SH-SY5Y (cell line): Measurements from ENCODE around the gene VTI1A.

Source experiments
- GATA2 ChIP-seq: IDR thresholded peaks from 2 replicates; pipeline ENCODE4 v1.6.1; 2011; ENCODE audit warnings: mild to moderate bottlenecking, low read depth, low read length
- GATA3 ChIP-seq: IDR thresholded peaks from 2 replicates; pipeline ENCODE4 v1.6.1; 2011; ENCODE audit warnings: low read depth, mild to moderate bottlenecking, low read length, moderate library complexity

VTI1A gene

GRCh38 chr10:112475575-112476218 is 28.7 kb downstream of the VTI1A start:
- TF ChIP-seq GATA2 (no peak), GATA3 (0 out of 2 replicates have a peak, but pooled peaks have one; percentile 35)

DNA sequence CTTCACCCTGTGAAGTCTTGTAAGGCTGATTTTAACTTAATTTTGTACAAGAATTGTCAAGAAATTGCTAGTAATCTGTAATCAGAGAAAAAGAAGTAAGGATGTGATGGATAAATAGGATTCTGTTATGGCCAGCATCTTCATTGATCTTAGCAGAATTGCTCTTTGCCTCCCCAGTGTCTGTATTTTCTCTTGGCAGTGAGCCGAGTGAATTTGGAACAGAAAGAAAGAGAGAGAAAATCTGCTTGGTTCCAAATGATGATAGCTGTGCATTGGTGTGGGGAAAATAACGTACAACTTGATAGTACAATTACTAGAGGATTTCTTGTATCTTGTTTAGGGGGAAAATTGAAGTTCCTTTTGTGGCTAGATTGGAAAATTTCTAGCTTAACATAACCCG is 34.6 kb downstream of the VTI1A start:
- TF ChIP-seq GATA2, result no peak

DNA sequence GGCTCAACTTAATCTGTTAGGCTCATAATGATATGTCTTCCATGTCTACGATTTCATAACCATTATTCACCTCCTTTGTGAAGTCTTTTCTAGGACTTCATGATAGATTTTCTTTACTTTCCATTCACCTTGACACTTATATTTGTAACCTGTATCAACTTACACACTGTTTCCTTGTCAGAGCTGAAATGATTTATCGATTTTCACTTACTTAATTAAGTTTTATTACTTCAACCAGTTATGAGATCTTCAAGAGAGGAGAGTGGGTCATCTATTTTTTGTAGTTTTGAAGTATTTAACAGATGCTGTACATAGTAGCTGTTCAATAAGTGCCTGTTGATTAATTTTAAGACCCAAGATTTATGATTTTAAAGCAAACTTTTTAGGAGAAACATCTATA is 37.4 kb downstream of the VTI1A start:
- no peak for TF ChIP-seq GATA3
- TF ChIP-seq GATA2, result no peak

- no peak for TF ChIP-seq GATA2
- no peak for TF ChIP-seq GATA3
These were observed 40.9 kb downstream of the VTI1A start for GRCh38 chr10:112487964-112488363.

DNA sequence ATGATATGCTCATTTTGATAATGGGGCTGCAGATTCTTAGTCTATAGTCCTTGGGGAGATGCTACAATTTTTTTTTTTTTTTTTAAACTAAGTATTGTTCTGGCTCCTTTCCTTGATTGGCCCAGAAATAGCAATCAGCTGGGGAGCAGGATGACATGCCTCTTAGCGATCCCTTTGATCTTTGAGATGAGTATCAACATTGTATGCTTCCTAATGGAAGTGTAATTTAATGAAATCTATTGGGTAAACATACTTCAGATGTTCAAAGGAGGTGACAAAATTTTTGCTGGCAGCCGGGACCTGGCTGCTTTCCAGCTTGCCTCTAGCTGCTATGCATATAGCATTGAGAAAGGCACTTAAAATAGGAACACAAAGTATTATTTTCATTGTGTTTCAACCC is 43.5 kb downstream of the VTI1A start:
- TF ChIP-seq GATA3 (peak; percentile 62), GATA2 (peak; percentile 81)

DNA sequence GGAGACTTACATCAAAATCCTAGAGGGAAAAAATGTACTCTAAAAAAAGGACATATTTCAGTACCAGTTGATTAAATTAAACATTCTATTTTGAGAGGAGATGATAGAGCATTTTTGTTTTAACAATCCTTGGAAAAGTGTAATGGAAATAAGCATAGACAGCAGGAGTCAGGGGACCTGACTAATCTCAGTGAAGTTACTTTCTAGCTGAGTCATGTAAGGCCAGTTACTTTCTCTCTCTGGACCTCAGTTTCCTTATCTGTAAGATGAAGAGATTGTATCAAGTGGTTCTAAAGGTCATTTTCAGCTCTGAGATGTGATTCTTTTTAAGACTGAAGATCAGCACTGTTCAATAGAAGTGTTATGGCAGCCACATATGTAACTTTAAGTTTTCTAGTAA is 44.1 kb downstream of the VTI1A start:
- TF ChIP-seq GATA2 (no peak), GATA3 (no peak)

- TF ChIP-seq GATA2 (no peak), GATA3 (no peak)
These were observed 45.7 kb downstream of the VTI1A start for GRCh38 chr10:112492736-112493135.

GRCh38 chr10:112497347-112497950 is 50.4 kb downstream of the VTI1A start:
- TF ChIP-seq GATA3 (no peak), GATA2 (no peak)

DNA sequence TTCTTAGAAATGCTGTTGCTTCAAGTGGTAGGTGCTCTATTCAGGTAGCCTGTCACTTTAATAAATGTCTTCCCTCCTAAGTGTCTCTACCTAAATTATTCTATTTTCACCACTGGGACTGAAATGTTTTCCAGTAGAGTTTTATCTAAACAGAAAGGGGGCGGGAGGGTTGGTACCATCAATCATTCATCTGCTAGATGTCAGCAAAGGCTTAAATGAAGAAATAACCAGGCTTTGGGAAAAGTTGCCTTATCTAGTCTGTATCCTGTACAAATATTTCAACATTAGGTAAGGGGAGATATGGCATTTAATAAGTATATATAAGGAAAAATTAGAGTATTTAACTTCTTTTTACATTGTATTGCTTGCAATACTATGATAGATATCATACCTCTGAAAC is 51.8 kb downstream of the VTI1A start:
- TF ChIP-seq GATA2 (no peak), GATA3 (no peak)

DNA sequence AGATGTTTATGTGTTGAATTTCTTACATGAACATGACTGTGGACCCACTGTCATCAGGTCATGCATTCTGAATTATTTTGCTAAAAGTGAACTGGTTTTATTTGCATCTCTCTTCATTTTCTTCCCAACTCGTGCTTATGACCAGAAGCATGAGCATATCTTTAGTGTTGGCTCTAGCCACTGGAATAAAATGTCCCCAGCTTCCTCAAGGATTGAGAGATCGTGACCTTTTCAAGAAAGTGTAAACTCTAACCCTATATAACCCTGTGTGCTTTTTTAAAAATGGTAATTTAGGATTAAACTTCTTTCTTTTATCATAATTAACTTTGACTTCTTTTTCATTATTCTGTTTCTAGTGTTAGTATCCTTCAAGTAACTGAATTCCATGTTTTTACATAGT is 55.5 kb downstream of the VTI1A start:
- no peak for TF ChIP-seq GATA3
- TF ChIP-seq GATA2, result no peak

DNA sequence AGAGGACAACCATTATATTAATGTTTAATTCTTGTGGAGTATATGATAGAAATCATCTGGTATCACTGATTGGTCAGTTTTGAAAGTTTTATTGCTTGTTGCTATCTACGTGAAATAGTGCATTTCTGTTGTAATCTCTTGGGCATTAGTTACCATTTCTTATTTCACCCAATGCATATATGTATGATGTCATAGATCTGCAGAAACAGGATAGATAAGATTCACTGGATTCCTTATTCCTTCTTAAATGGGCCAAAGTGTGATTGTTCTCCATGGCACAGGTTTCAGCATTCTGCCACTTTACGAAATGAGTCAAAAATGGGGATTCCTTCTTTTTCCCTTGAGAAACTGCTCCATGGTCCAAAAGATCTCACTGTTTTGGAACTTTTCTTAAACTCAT is 56.6 kb downstream of the VTI1A start:
- TF ChIP-seq GATA3 (no peak), GATA2 (no peak)

- no peak for TF ChIP-seq GATA3
- no peak for TF ChIP-seq GATA2
These were observed 60.0 kb downstream of the VTI1A start for GRCh38 chr10:112507046-112507445.

GRCh38 chr10:112507988-112508387 is 61.0 kb downstream of the VTI1A start:
- no peak for TF ChIP-seq GATA3
- TF ChIP-seq GATA2, result no peak

DNA sequence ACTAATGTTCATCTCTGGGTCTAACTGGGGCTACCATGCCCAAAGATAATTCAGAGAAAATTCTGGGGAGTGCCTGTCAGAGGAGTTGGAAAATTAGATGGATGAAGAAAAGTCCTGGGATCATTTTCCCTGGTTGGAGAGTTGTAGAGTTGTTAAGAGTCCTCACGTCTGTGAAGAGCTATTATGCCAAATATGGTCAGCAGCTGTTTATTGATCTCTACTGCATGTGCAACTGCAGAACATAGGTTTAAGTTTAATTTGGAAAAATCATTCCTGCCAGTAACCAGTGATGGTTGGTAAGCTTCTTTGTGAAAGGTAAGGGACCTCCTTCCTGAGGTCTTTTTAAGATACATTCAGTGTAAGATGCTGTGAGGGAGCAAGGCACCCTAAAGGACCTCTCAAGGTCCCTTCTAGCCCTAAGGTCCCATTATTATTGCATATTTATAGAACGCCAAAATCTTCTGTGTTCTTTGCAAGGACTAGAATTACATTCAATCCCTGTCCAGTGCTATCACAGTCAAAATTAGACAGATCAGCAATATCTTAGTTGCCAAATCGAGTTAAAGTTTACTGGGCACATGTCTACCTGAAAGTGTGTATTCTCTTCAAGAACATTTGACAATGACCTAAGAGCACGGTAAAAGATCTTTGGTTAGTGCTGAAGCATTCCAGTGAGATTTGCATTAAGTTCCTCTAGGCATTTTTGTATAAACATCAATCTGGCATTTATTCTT is 62.7 kb downstream of the VTI1A start:
- TF ChIP-seq GATA3, result no peak
- TF ChIP-seq GATA2, result no peak

- no peak for TF ChIP-seq GATA2
- no peak for TF ChIP-seq GATA3
These were observed 63.4 kb downstream of the VTI1A start for GRCh38 chr10:112510384-112510783.
